GM18502 (cell line): ENCODE data around the gene MAEA.
"Not testable (repeated sequence)": the region's sequence is repeated elsewhere in the genome, so short reads cannot be mapped to it uniquely, and the experiment has no call there.

Experiments used
- ATAC-seq: cut with Tn5 transposase; IDR thresholded peaks from one replicate; pipeline ENCODE4 v1.9.1; 2021; ENCODE audit warnings: mild to moderate bottlenecking; ENCODE audit not compliant: unreplicated experiment, poor library complexity

MAEA gene

DNA sequence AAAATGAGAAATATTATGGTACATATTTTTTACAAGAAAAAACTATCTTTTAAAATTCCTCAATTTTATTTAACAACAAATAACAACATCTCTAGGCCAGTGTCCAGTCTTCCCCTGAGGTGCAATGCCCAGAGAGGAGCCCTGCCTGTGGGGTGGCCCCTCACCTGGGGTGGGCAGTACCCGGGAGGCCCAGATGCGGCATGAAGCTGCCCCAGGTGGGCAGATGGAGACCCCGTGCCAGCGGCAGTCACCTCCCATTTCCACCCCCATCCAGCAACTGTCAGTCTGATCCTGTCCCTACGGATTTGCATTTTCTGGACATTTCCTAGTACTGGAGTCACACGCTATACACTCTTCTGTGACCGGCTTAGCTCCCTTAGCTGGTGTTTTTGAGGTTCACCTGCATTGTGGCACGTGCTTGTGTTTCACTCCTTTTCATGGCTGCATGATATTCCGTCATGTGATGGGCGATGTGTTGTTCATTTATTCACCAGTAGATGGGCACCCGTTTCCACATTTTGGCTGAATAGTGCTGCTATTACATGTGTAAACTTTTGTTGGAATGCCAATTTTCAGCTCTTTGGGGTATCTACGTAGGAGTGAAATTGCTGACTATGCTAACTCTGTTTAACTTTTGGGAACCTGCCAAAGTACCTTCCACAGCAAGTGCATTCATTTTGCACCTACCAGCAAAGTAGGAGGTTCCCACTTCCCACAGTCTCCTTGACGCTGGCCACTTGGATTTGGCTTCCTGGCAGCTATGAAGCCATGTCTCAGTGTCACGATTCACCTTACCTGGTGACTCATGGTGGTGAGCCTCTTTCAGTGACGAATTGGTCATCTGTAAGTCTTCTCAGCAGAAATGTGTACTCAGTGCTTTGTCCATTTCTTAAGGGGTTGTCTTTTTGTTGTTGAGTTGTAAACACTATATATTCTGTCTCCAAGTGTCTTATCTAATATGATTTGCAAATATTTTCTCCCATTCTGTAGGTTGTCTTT is 11.7 kb upstream of the MAEA start:
- no peak for ATAC-seq

DNA sequence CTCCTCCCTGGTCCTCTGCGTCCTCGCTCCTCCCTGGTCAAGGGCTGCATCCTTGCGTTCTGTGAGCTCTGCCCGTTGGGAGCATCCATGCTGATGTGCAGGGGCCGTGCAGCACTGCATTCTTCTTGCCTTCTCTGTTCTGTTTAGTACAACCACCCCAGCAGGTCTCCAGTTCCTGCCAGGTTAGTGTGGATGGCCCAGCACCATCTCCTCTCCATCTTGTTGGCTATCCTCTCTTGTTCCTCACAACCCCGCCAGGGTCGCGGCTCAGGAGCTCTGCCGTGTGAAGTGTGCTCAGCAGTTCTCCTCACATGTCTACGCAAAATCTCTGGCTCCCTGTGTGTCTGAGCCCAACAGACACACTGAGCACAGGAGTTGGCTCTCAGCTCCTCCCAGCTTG is 10.4 kb upstream of the MAEA start:
- ATAC-seq = no peak

DNA sequence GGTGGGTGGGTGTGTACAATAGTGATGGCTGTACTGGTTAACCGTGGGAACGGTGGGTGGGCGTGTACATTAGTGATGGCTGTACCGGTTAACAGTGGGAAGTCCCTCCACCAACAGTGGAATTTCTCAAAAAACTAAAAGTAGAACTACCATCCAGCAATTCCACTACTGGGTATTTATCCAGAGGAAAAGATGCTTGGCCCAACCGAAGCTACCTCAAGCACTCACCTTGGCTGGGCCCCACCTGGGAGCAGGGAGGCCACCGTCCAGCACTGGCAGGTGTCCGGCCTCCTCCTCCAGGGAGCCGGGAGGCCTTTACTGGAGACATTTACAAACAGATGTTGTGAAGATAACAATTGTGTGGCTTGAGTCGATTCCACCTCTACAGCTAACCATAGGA is 6.0 kb upstream of the MAEA start:
- ATAC-seq = no peak

DNA sequence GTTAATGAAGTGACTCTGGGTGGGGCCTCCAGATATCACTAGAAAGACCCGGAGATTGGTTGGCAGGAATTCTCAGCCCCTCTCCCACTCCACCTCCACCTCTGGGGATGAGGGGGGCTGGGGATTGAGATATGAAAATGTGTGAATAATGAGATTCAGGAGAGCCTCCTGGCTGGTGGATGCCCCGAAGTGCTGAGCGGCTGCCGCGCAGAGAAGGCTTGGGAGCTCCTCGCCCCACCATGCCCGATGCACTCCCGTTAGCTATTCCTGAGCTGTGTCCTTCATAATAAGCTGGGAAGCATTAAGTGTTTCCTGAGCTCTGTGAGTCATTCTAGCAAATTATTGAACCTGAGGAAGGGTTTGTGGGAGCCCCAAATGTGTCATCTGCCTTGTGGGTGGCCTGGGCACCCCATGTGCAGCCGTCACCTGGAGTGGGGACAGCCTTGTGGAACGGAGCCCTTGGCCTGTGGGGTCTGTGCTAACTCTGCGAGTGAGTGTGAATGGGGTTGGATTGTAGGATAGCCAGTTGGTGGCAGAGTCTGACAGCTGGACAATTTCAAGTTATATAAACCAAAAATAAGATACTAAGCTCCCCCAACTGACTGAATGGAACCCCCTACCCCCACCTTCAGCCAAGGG is 4.4 kb upstream of the MAEA start:
- no peak for ATAC-seq

DNA sequence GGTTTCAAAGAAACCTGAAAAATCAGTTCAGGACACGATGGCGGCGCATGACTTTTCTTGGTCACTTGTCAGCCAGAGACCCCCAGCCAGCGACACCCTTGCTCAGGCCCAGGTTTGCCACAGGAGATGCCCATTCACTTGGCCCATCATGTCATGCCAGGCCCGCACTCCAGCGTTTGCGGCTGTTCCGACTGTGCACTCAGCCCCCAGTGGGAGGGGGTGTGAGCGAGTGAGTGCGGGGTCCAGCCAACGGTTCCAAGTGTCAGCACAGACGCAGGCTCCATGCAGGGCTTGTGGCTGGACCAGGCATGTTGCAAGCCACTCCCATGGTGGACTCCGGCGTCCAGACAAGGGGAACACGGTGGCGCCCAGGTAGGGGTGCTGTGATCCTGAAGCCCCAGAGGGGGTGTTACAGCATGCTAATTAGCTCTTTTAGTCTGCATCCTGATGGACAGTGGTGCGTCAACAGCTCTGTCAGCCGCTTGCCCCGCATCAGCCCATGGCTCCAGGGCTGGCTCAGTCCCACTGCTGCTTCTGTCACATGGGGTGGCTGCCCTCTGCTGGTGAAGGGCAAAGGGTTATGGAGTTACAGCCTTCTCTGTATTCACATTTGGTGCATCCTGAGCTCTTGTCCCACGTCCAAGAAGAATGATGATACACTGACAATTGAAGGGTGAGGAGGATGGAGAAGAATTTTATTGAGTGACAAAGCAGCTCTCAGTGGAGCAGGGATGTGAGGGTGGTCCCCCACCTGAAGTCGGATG is 3.7 kb upstream of the MAEA start:
- ATAC-seq = no peak

- ATAC-seq = no peak
Observed at GRCh38 chr4:1288786-1289185, 905 bp upstream of the MAEA start.

GRCh38 chr4:1290165-1290977 is 680 bp downstream of the MAEA start:
- peak; percentile 9 for ATAC-seq

GRCh38 chr4:1291091-1291490 is 1.4 kb downstream of the MAEA start:
- ATAC-seq = no peak

- no peak for ATAC-seq
Observed at GRCh38 chr4:1291996-1292702, 2.5 kb downstream of the MAEA start.

- not testable (repeated sequence) for ATAC-seq
Observed at GRCh38 chr4:1292703-1293011, 3.0 kb downstream of the MAEA start.

DNA sequence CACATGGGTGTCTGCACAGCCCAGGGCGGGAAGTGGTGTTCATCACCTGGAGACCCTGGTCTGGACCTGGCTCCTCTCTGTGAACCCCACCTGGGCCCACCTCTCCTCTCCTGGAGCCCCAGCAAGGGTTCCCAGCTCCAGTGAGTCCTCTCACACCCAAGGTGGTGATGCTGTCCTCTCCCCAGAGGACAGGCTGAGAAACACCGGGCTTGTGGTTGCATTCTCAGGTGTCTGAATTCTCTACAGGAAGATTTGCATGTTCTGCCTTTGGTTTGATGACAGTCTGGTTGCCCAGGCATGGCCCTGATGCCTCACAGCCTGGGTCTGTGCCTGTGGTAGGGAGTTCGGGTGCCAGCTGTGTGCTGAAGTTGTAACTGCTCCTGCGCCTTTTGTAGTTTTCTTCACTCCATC is 3.8 kb downstream of the MAEA start:
- ATAC-seq = no peak

- ATAC-seq = no peak
Observed at GRCh38 chr4:1293991-1294390, 4.3 kb downstream of the MAEA start.

DNA sequence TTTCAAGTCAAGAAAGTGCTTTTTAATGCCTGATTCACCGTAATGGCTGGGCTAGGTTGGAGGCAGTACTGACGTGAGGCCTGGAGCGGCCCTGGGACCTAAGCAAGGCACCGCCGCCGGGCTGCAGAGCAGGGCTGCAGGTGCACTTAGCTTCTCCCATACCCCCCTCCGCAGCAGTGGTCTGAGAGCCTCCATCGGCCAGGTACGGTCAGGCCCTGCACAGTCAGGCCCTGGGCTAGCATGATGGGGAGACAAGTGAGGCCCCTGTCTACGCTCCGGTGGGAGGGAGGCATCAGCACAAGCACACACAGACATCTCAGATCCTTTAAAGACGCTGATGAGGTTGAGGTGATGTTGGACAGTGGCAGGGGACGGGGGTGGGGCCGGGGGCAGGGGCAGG is 4.7 kb downstream of the MAEA start:
- ATAC-seq = no peak

DNA sequence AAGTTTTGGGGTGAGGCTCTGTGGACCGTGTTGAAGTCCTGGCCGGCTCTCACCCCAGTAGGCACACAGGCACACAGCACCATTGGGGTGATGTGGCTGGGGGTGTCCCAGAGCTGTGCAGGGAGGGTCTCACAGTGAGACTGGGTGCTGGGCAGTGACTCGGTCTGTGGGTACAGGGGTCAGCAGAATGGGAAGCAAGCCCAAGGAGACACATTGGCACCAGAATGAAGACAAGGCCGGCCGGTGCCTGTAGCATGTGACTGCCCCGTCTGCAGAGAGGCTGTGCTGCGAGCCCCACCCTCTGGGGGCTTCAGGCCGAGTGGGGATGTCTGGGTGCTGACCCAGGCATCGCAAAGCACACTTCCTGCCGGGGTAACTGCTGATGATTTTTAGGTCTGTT is 5.2 kb downstream of the MAEA start:
- no peak for ATAC-seq

- ATAC-seq = no peak
Observed at GRCh38 chr4:1295405-1296055, 5.8 kb downstream of the MAEA start.

GRCh38 chr4:1296324-1297022 is 6.8 kb downstream of the MAEA start:
- no peak for ATAC-seq

- no peak for ATAC-seq
Observed at GRCh38 chr4:1297023-1297395, 7.3 kb downstream of the MAEA start.

DNA sequence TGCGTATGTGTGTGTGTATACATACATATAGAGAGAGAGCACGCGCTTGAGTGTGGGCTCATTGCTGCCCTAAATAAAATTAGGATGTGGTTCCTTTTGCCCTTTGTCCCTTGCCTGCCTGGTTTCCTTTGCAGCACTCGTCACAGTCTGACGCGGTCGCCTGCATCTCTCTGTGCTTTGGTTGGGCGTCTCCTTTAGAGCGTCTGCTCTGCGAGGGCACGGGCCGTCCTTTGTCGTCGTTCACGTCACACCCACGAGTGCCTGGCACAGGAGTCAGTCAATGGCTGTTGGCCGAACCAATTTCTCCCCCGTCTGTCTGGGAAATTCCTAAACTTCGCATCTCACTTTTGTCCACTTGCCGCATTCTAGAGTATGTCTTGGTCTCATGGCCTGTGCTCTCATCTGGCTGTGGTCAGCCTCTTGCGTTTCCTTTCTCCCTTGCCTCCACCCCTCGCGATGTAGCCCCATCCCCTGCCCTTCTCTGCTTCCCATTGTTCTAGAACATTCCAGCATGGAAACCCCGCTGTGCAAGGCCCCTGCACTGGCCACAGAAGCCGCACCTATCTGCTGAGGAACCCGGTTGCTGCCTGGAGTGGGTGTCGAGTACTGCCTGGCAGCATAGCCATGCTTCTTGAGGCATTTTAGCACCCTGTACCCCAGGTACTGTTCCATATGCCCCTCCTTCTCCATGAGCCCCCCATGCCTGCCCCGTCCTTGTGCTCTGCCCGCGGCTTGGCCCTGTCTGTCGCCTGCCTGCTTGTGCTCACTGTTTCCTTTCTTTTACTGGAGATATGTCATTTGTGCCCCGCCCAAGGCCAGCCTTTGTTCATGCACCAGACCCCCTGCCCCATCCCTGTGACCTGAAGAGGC is 8.0 kb downstream of the MAEA start:
- ATAC-seq = no peak
